Peyer's patch (tissue), 4 donors: Measurements from ENCODE around the gene SERPINH1. TPM values are rescaled to one million over a fixed set of nuclear protein-coding genes. Genes with fewer than 3 reads are reported as not detected.

ENCODE experiments used
- DNase-seq, 3 donors: peaks; one replicate each; pipeline ENCODE4 v3.0.0-alpha.2; 2017 to 2019
- H3K27ac ChIP-seq, 4 donors: fragments of 200-600 bp; sonication (generic); one replicate each; pipeline ENCODE4 v1.5.1; 2016 to 2019
- H3K27me3 ChIP-seq, 2 donors: fragments of 200-600 bp; sonication (generic); one replicate each; pipeline ENCODE4 v1.5.1; 2019
- H3K36me3 ChIP-seq, 3 donors: fragments of 200-600 bp; sonication (generic); one replicate each; pipeline ENCODE4 v1.5.1; 2016 to 2019
- H3K4me1 ChIP-seq, 4 donors: fragments of 200-600 bp; sonication (generic); one replicate each; pipeline ENCODE4 v1.5.1; 2016 to 2019
- H3K4me3 ChIP-seq, 4 donors: fragments of 200-600 bp; sonication (generic); 1 replicate in 3 of 4; 2 replicates in 1 of 4; pipeline ENCODE4 v1.5.1; 2016 to 2019; ENCODE audit warnings: mild to moderate bottlenecking in 1 of 4
- H3K9me3 ChIP-seq, 4 donors: fragments of 200-600 bp; sonication (generic); one replicate each; pipeline ENCODE4 v1.5.1; 2016 to 2019; ENCODE audit warnings: mild to moderate bottlenecking in 1 of 4
- CTCF ChIP-seq, 6 experiments: fragments of 450-650 bp in 4 of 6; fragments of 200-600 bp in 2 of 6; sonication (generic) in 1 of 6; IDR thresholded peaks; one replicate each; pipeline ENCODE4 v1.5.1; 2017 to 2019; ENCODE audit warnings: antibody characterized with exemption in 6 of 6, mild to moderate bottlenecking in 3 of 6, moderate library complexity in 1 of 6
- POLR2A ChIP-seq, 2 donors: fragments of 450-650 bp; IDR thresholded peaks; one replicate each; pipeline ENCODE4 v1.5.1; 2017; ENCODE audit warnings: antibody characterized with exemption in 2 of 2, mild to moderate bottlenecking in 2 of 2, moderate library complexity in 2 of 2
- total RNA-seq, 4 donors: library from RNA; depleted of rRNA; stranded (reverse); fragments of >200 nt; gene quantifications; one replicate each; pipeline ENCODE4 v1.1.0, GENCODE V29; 2016

SERPINH1 gene
- total RNA-seq, 4 donors from 2014 or later: 35.4 to 50.9 (median 43.4) TPM

- Histone ChIP-seq H3K27me3 (no peaks in the 10 kb centered on the region), H3K27ac (peak overlapping the region; percentile 87 to 97 (median 94)), H3K4me3 (peak overlapping the region in 3 of 4 donors; percentile 72 to 76 (median 74)), H3K36me3 (peaks cover 0 to 26% (median 0%) of the 10 kb centered on the region in 3 donors), H3K4me1 (peaks cover 0 to 58% (median 7%) of the 10 kb centered on the region in 4 donors), H3K9me3 (no peaks in the 10 kb centered on the region)
- TF ChIP-seq CTCF (IDR thresholded peaks at IDR 0.05): peak in 3 of 6 experiments; percentile 11 to 19 (median 16)
- no peak for TF ChIP-seq POLR2A (IDR thresholded peaks at IDR 0.05)
- no peak for DNase-seq
Measured at GRCh38 chr11:75563978-75564552, 2.0 kb downstream of the SERPINH1 start.

- H3K36me3 ChIP-seq: peaks cover 0 to 39% (median 0%) of the 10 kb centered on the region in 3 donors
- DNase-seq: peak in 1 of 3 donors; percentile 67
- TF ChIP-seq CTCF (IDR thresholded peaks at IDR 0.05): no peak
- no peak for TF ChIP-seq POLR2A (IDR thresholded peaks at IDR 0.05)
- peak overlapping the region in 3 of 4 donors; percentile 87 to 97 (median 92) for H3K27ac ChIP-seq
- H3K27me3 ChIP-seq: no peaks in the 10 kb centered on the region
- no peak overlapping the region for H3K4me3 ChIP-seq
- H3K9me3 ChIP-seq: no peaks in the 10 kb centered on the region
- peaks cover 0 to 50% (median 4%) of the 10 kb centered on the region in 4 donors for H3K4me1 ChIP-seq
Measured at GRCh38 chr11:75565221-75565814, 3.3 kb downstream of the SERPINH1 start.

- TF ChIP-seq CTCF (IDR thresholded peaks at IDR 0.05) (no peak), POLR2A (IDR thresholded peaks at IDR 0.05) (no peak)
- H3K4me1 ChIP-seq: peaks cover 0 to 45% (median 4%) of the 10 kb centered on the region in 4 donors
- no peak overlapping the region for H3K4me3 ChIP-seq
- H3K9me3 ChIP-seq: no peaks in the 10 kb centered on the region
- H3K36me3 ChIP-seq: peaks cover 0 to 47% (median 0%) of the 10 kb centered on the region in 3 donors
- H3K27ac ChIP-seq: peak overlapping the region in 3 of 4 donors; percentile 31 to 97 (median 52)
- no peaks in the 10 kb centered on the region for H3K27me3 ChIP-seq
- no peak for DNase-seq
Measured at GRCh38 chr11:75565916-75566762, 4.1 kb downstream of the SERPINH1 start.

- Histone ChIP-seq H3K27ac (no peak overlapping the region), H3K9me3 (no peaks in the 10 kb centered on the region), H3K4me1 (peaks cover 0 to 39% (median 4%) of the 10 kb centered on the region in 4 donors), H3K27me3 (no peaks in the 10 kb centered on the region), H3K4me3 (no peak overlapping the region), H3K36me3 (peaks cover 0 to 54% (median 0%) of the 10 kb centered on the region in 3 donors)
- no peak for DNase-seq
- no peak for TF ChIP-seq CTCF (IDR thresholded peaks at IDR 0.05)
- TF ChIP-seq POLR2A (IDR thresholded peaks at IDR 0.05): no peak
Measured at GRCh38 chr11:75566763-75567279, 4.8 kb downstream of the SERPINH1 start.

- DNase-seq: no peak
- H3K27ac ChIP-seq: no peak overlapping the region
- H3K9me3 ChIP-seq: no peaks in the 10 kb centered on the region
- TF ChIP-seq POLR2A (IDR thresholded peaks at IDR 0.05) (no peak), CTCF (IDR thresholded peaks at IDR 0.05) (no peak)
- no peaks in the 10 kb centered on the region for H3K27me3 ChIP-seq
- no peak overlapping the region for H3K4me3 ChIP-seq
- peaks cover 0 to 37% (median 4%) of the 10 kb centered on the region in 4 donors for H3K4me1 ChIP-seq
- peaks cover 0 to 65% (median 0%) of the 10 kb centered on the region in 3 donors for H3K36me3 ChIP-seq
Measured at GRCh38 chr11:75567971-75568370, 5.9 kb downstream of the SERPINH1 start.
